Esophagus squamous epithelium (tissue), 5 donors: ENCODE data around the gene SOX13. TPM values are rescaled to one million over a fixed set of nuclear protein-coding genes. Genes with fewer than 3 reads are reported as not detected.

Experiments used
- DNase-seq: peaks from one replicate; lab custom pipeline; 2025; lab: John Stamatoyannopoulos, UW
- H3K27ac ChIP-seq, 4 donors: fragments of 200-600 bp; sonication (generic); one replicate each; pipeline ENCODE4 v1.5.1; 2016 to 2019; ENCODE audit warnings: mild to moderate bottlenecking in 1 of 4
- H3K27me3 ChIP-seq, 4 donors: fragments of 200-600 bp; sonication (generic); 1 replicate in 3 of 4; 2 replicates in 1 of 4; pipeline versions ENCODE4 v1.5.1 to v1.6.0; 2017 to 2021; ENCODE audit warnings: antibody characterized with exemption in 1 of 4
- H3K36me3 ChIP-seq, 3 donors: fragments of 200-600 bp; sonication (generic); one replicate each; pipeline ENCODE4 v1.5.1; 2016 to 2019
- H3K4me1 ChIP-seq, 3 donors: fragments of 200-600 bp; sonication (generic); one replicate each; pipeline ENCODE4 v1.5.1; 2017 to 2019
- H3K4me3 ChIP-seq, 4 donors: fragments of 200-600 bp; sonication (generic); 1 replicate in 3 of 4; 2 replicates in 1 of 4; pipeline ENCODE4 v1.5.1; 2016 to 2019; ENCODE audit warnings: mild to moderate bottlenecking in 2 of 4, moderate library complexity in 1 of 4
- H3K9me3 ChIP-seq, 3 donors: fragments of 200-600 bp; sonication (generic); one replicate each; pipeline ENCODE4 v1.5.1; 2016 to 2019
- CTCF ChIP-seq, 6 experiments: fragments of 450-650 bp in 4 of 6; fragments of 200-600 bp in 2 of 6; sonication (generic) in 2 of 6; IDR thresholded peaks; one replicate each; pipeline ENCODE4 v1.5.1; 2016 to 2019; ENCODE audit warnings: antibody characterized with exemption in 6 of 6, mild to moderate bottlenecking in 4 of 6, moderate library complexity in 4 of 6
- POLR2A ChIP-seq, 4 donors: fragments of 450-650 bp; IDR thresholded peaks; one replicate each; pipeline ENCODE4 v1.6.1; 2017; ENCODE audit warnings: antibody characterized with exemption in 4 of 4, mild to moderate bottlenecking in 4 of 4, moderate library complexity in 3 of 4
- WGBS, 2 donors: methylation state at CpG; one replicate each; pipeline ENCODE4 v1.1.5; 2018; 5-methylcytosine and 5-hydroxymethylcytosine counted together
- intact Hi-C: fragments of 100-400 bp; cut with DNase I; formaldehyde crosslinking; loops from one replicate; pipeline ENCODE4 v1.15.0; 2022
- total RNA-seq, 4 donors: library from RNA; depleted of rRNA; stranded (reverse); fragments of >200 nt; gene quantifications; one replicate each; pipeline ENCODE4 v1.1.0, GENCODE V29; 2016
- donor health status: DM: yes; HTN: yes; CAD: no.

Gene SOX13
- total RNA-seq, 4 donors from 2014 or later = 9.0 to 21.2 (median 14.5) TPM

- WGBS, 2 donors = 15 to 37% methylated on average over 1 to 4 of the region's 5 CpGs
- Histone ChIP-seq H3K4me1 (peaks cover 33 to 72% (median 37%) of the 10 kb centered on the region in 3 donors), H3K9me3 (no peaks in the 10 kb centered on the region), H3K4me3 (no peak overlapping the region), H3K27ac (peak overlapping the region in 3 of 4 donors; percentile 46 to 79 (median 54)), H3K36me3 (peaks cover 0 to 54% (median 18%) of the 10 kb centered on the region in 3 donors), H3K27me3 (no peaks in the 10 kb centered on the region)
- DNase-seq = no peak
- TF ChIP-seq POLR2A (IDR thresholded peaks at IDR 0.05) = no peak
- peak; percentile 68 to 98 (median 97) for TF ChIP-seq CTCF (IDR thresholded peaks at IDR 0.05)
- intact Hi-C loops = no loop called here
These were observed 54.8 kb downstream of the SOX13 start for GRCh38 chr1:204127597-204128242.

GRCh38 chr1:204128464-204128963, 55.6 kb downstream of the SOX13 start:
- TF ChIP-seq POLR2A (IDR thresholded peaks at IDR 0.05) = no peak
- TF ChIP-seq CTCF (IDR thresholded peaks at IDR 0.05) = no peak
- H3K27me3 ChIP-seq = no peaks in the 10 kb centered on the region
- H3K9me3 ChIP-seq = no peaks in the 10 kb centered on the region
- intact Hi-C loops = no loop called here
- H3K4me1 ChIP-seq = peaks cover 33 to 72% (median 37%) of the 10 kb centered on the region in 3 donors
- peak overlapping the region in 3 of 4 donors; percentile 56 to 79 (median 69) for H3K27ac ChIP-seq
- DNase-seq = no peak
- H3K4me3 ChIP-seq = peak overlapping the region in 1 of 4 donors; percentile 56
- peaks cover 0 to 46% (median 12%) of the 10 kb centered on the region in 3 donors for H3K36me3 ChIP-seq
- WGBS, 2 donors = 62 to 73% methylated on average over 4 of the region's 4 CpGs

GRCh38 chr1:204128964-204129896, 56.3 kb downstream of the SOX13 start:
- no peaks in the 10 kb centered on the region for H3K27me3 ChIP-seq
- no peak for DNase-seq
- intact Hi-C loops = no loop called here
- WGBS, 2 donors = 2 to 5% methylated on average over 7 to 14 of the region's 29 CpGs
- TF ChIP-seq CTCF (IDR thresholded peaks at IDR 0.05) (peak; percentile 88 to 97 (median 89)), POLR2A (IDR thresholded peaks at IDR 0.05) (no peak)
- peak overlapping the region; percentile 2 to 56 (median 36) for H3K4me3 ChIP-seq
- peaks cover 33 to 72% (median 37%) of the 10 kb centered on the region in 3 donors for H3K4me1 ChIP-seq
- peaks cover 0 to 45% (median 6%) of the 10 kb centered on the region in 3 donors for H3K36me3 ChIP-seq
- no peaks in the 10 kb centered on the region for H3K9me3 ChIP-seq
- H3K27ac ChIP-seq = peak overlapping the region; percentile 3 to 79 (median 62)

GRCh38 chr1:204130178-204130577, 57.3 kb downstream of the SOX13 start:
- H3K27ac ChIP-seq = peak overlapping the region in 1 of 4 donors; percentile 3
- H3K9me3 ChIP-seq = no peaks in the 10 kb centered on the region
- no peak overlapping the region for H3K4me3 ChIP-seq
- no peak for TF ChIP-seq POLR2A (IDR thresholded peaks at IDR 0.05)
- no peak for TF ChIP-seq CTCF (IDR thresholded peaks at IDR 0.05)
- no peak for DNase-seq
- H3K36me3 ChIP-seq = peaks cover 0 to 45% (median 6%) of the 10 kb centered on the region in 3 donors
- intact Hi-C loops = no loop called here
- no CpG with 5 or more reads among the region's 4 CpGs for WGBS, 2 donors
- H3K4me1 ChIP-seq = peaks cover 33 to 72% (median 37%) of the 10 kb centered on the region in 3 donors
- H3K27me3 ChIP-seq = no peaks in the 10 kb centered on the region
